Activated CD8-positive, alpha-beta memory T cell treated with anti-CD3 and anti-CD28 coated beads for 1 hour (primary cell): ENCODE data around the gene XPNPEP1.

ENCODE experiments used
- DNase-seq, 2 donors: peaks; one replicate each; pipeline ENCODE4 v3.0.0-alpha.2; 2020; ENCODE audit warnings: low read depth in 1 of 2; ENCODE audit errors: extremely low read depth in 1 of 2

XPNPEP1 gene

DNA sequence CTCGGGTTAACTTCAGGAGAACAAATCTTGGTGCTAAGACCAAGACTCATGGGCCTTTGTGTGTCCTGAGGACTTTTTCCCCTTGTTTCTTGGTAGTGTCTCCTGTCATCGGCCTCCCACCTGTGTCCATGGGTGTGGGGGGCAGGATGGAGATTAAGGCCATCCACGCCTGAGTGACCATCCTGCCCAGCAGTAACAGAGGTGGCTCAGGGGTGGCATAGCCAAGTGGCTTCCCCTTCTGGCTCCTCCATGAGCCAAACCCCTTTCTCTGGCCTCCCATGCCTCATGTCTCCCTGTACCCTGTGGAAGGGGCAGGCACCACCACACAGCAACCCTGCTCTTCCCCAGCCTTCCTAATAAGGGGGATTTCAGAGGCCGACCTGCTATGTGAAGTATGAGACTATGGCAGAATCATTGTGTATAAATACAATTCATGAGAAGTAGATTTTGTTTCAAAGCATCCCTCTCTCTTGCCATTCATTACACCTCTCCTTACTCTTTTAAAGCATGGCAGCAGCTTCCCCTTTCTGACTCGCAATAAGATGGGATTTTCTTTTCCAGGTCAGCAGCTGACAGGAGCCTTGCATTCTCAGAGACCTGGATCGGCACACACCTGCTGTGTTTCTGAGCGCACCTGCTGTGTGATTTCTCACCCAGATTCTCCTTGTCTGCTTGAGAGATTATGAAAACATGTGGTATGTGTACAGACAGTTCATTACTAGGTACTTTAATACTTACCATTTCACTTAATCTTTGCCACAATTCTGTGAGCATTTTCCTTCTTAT lies 102.5 kb downstream of the XPNPEP1 start:
- DNase-seq = no peak

GRCh38 chr10:109819807-109820206 lies 103.5 kb downstream of the XPNPEP1 start:
- DNase-seq = no peak
